HG03378 (cell line): ENCODE data around the gene POLR3K.
"Not testable (repeated sequence)": the region's sequence is repeated elsewhere in the genome, so short reads cannot be mapped to it uniquely, and the experiment has no call there.

Experiments used
- ATAC-seq: cut with Tn5 transposase; IDR thresholded peaks from one replicate; pipeline ENCODE4 v1.9.1; 2021; ENCODE audit warnings: mild to moderate bottlenecking, moderate library complexity; ENCODE audit not compliant: unreplicated experiment

Gene POLR3K

GRCh38 chr16:24151-24550, 29.3 kb downstream of the POLR3K start:
- not testable (repeated sequence) for ATAC-seq

- ATAC-seq, result not testable (repeated sequence)
Observed at GRCh38 chr16:20886-21285, 32.5 kb downstream of the POLR3K start.

- not testable (repeated sequence) for ATAC-seq
Observed at GRCh38 chr16:17062-17765, 36.2 kb downstream of the POLR3K start.

- ATAC-seq, result not testable (repeated sequence)
Observed at GRCh38 chr16:10772-11171, 42.6 kb downstream of the POLR3K start.

GRCh38 chr16:9903-10665, 43.3 kb downstream of the POLR3K start:
- ATAC-seq, result no peak
